Measurements from ENCODE around the gene MUSTN1.

Gene MUSTN1

GRCh38 chr3:52834871-52835501, at the start of gene MUSTN1:
MUSTN1 (minus strand) TSS chr3:52835019; CDS start chr3:52834948, 71 bp downstream.
- DNase-seq: no peak

GRCh38 chr3:52882377-52882776, 47.6 kb upstream of the MUSTN1 start:
- DNase-seq: no peak

DNA sequence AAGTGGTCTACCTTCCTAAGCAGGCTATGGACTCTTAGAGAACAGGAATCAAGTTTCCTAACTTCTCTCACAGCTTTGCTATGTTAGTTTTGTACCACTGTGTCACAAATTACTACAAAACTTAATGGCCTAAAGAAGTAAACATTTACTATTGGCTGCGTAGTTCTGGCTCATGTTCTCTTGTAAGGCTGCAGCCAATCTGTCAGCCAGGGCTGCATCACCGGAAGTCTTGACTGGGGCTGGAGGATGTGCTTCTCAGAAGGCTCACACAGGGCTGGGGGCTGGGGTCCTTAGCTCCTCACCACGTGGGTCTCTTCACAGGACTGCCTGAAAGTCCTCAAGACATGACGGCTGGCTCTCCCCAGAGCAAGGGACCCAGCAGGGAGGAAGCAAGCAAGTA, 47.1 kb upstream of the MUSTN1 start:
- peak; percentile 50 for DNase-seq

DNA sequence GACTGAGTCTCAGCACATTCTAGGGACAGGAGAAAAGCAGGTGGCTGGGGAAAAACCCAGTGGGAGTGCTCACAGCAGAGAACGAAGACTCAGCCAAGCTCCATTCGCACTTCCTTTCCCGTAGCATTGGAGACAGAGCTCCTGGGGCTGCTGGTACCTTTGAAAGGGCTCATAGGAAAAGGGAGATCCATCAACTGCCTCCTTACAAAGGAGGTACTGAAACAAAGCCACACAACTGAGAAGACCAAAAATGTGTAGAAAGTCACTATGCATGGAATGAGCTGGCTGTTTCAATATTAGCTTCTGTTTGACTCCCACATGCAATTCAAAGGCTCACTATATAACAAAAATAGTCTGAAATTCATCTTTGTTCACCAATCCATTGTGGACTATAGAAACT, 45.7 kb upstream of the MUSTN1 start:
- DNase-seq: peak; percentile 42

- peak; percentile 9 for DNase-seq
These were observed 45.2 kb upstream of the MUSTN1 start for GRCh38 chr3:52880047-52880446.

DNA sequence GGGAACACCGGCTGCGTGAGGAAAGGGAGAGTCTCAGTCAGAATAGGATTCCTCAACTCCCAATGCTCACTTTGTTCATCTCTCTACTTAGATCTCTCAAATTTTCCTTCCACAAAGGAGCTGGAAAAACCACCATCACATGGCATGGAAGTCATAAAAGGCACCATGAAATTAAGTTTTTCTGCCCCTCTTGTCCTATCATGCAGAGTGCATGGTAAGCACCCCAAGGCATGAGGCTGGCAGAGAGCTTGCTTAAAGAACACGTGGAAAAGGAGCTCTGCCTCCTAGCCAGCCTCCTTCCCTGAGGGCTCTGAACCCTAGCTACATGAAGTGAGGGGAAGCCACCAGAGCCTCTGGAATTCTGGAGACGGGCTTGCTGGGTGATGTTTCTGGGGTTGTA, 44.8 kb upstream of the MUSTN1 start:
- peak; percentile 11 for DNase-seq

GRCh38 chr3:52879090-52879489, 44.3 kb upstream of the MUSTN1 start:
- no peak for DNase-seq

DNA sequence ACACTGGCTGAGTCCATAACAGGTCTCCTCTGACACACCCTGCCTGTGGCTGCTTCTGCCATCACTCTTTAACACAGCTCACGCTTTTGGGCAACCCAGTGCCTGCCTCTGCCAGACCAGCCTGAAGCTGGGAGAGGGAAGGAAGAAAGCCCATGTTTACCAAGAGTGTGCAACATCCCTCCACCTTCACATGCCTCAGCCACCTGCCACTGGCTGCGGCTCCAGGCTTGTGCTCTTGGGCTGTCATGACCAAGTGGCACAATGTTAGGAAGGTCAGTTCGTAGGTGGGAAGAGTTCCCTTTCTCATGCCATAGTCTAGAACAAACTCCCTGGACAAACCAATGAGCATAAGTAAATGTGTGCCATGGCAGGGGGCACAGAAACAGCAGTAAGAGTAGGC, 42.3 kb upstream of the MUSTN1 start:
- no peak for DNase-seq

DNA sequence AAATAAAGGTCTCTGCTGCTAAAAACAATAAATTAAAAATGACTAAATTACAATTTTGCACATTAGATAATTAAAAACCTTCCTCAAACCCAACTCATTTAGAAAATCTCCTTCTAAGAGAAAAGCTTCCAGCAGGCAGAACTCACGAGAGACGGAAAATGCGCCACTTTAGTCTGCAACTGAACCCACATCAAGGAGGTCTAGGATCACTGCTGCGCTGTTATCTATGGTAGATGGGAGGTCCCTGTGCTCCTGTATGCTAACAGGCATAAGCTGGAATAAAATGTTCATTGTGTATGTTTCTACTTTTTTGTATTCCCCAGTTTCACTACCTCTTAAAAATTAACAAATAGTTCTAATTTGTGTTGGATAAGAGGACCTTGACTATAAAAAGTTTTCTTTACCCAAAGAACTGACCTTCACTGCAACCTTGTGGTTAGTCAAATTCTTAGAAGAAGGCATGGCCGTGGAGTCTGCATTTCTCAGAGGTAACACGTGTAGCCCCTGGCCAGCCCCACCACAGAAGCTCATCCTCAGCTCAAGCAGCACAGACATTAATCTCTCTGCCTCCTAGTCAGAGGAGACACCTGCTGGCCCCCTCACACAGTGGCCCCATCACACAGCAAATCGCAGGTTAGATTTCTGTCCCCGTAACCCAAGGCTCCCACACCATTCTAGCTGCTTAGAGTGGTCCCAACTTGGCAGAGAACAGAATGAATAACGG, 40.2 kb upstream of the MUSTN1 start:
- DNase-seq: no peak

- DNase-seq: no peak
These were observed 39.4 kb upstream of the MUSTN1 start for GRCh38 chr3:52874160-52874701.

GRCh38 chr3:52873433-52874159, 38.8 kb upstream of the MUSTN1 start:
- DNase-seq: no peak

- DNase-seq: no peak
These were observed 37.4 kb upstream of the MUSTN1 start for GRCh38 chr3:52872245-52872644.

DNA sequence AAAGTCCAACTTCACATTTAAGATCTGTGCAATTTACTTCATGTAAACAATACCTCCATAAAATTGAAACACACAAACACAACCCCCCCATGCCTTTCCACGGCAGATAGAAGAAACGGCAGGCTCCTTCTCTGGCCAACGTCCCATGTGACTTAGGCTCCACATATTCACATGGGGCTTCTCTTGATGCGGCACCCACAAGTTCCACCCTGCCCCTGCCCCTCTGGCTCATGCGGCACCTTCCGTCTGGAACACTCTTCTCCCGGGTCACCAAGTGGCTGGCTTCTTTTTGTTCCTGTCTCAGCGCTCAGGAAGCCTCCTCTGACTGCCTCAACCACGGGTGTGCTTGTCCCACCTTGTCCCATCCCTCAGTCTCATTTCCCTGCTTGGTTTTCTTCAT, 36.9 kb upstream of the MUSTN1 start:
- no peak for DNase-seq

GRCh38 chr3:52870471-52870870, 35.7 kb upstream of the MUSTN1 start:
- no peak for DNase-seq

- DNase-seq: no peak
These were observed 31.6 kb upstream of the MUSTN1 start for GRCh38 chr3:52866427-52866826.

GRCh38 chr3:52865994-52866393, 31.2 kb upstream of the MUSTN1 start:
- no peak for DNase-seq

DNA sequence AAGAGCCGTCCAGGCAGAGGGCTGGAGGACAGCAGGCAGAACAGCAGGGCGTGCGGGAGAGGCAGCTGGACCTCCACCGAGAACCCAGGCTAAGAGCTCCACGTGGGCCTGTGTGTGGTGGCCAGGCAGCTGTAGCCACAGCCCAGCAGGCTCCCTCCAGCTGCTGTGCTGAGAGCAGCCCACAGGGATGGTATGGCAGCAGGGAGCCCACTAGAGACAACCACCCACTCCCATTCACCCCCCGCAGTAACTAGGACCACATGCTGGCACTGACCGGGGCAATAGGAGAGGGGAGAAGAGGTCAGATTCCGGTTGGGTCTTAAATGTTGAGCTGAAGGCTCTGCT, 25.6 kb upstream of the MUSTN1 start:
- DNase-seq: no peak

GRCh38 chr3:52859686-52860423, 25.0 kb upstream of the MUSTN1 start:
- no peak for DNase-seq

DNA sequence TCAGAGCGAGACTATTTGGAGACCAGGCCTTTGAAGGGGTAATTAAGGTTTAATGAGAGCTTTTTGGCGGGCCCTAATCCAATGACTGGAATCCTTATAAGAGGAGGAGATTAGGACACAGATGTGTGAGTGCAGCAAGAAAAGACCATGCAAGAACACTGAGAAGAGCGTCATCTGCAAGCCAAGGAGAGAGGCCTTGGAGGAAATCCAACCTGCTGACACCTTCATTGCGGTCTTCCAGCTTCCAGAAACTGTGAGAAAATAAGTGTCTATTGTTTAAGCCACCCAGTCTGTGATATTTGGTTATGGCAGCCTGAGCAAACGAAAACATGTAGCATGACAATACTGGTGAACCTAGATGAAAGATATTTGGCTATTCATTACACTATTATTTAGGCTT, 23.0 kb upstream of the MUSTN1 start:
- DNase-seq: no peak

GRCh38 chr3:52857133-52857532, 22.3 kb upstream of the MUSTN1 start:
- no peak for DNase-seq

- DNase-seq: no peak
These were observed 21.8 kb upstream of the MUSTN1 start for GRCh38 chr3:52856666-52857065.

GRCh38 chr3:52854013-52854412, 19.2 kb upstream of the MUSTN1 start:
- no peak for DNase-seq

DNA sequence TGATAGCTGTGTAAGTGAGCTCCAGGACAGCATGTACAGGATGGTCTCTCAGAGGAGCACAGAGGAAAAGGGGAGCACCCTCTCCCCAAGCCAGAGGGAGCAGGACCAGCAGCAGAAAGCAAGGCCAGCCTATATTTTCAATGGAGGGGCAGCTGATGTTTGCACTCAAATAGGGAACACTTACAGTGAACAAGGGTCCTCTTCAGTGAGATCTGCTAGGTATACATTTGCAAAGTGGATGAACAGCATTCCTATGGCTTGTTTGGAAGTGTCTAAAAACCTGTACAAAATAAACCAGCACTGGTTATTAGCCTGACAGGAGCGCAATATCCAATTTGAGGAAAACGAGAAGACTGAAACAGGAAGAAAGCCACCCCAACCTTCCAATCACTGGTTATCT, 17.6 kb upstream of the MUSTN1 start:
- DNase-seq: no peak

Data from activated CD8-positive, alpha-beta memory T cell treated with anti-CD3 and anti-CD28 coated beads for 24 hours (primary cell).